Heart left ventricle (tissue), 13 donors: ENCODE data around the gene GARIN1A.
"Not testable (repeated sequence)": the region's sequence is repeated elsewhere in the genome, so short reads cannot be mapped to it uniquely, and the experiment has no call there.

Experiments
- CTCF ChIP-seq, 12 donors: fragments of 200-600 bp; sonication (generic) in 4 of 12; IDR thresholded peaks; one replicate each; pipeline versions ENCODE4 v1.5.0 to v1.8.0; 2018 to 2022; ENCODE audit warnings: antibody characterized with exemption in 12 of 12, mild to moderate bottlenecking in 5 of 12
- POLR2A ChIP-seq, 2 donors: fragments of 450-650 bp; IDR thresholded peaks; one replicate each; pipeline ENCODE4 v1.6.1; 2017; ENCODE audit warnings: antibody characterized with exemption in 2 of 2, mild to moderate bottlenecking in 2 of 2, moderate library complexity in 2 of 2
- donor health status: ischemic (EF 13 %, LVEDD 7.1; RV severe dilation, severe dysfunction).
- donor health status: DM: no; HTN: yes; CAD: no.
- donor health status: DM: no; HTN: no; CAD: no.
- donor health status: ischemic (EF 25% LVEDD 6.9; RV normal size, moderate dysfunction).
- donor health status: ischemic (EF 25% LVEDD 5.7; RV mildly dilated, moderate dysfunction).
- donor health status: ischemic (EF 35%, LVEDD 5.7; RV mildly dilated, moderate dysfunction).
- donor health status: nonischemic (EF 11% LVEDD 7.7; RV severe dilation, severe dysfunction).
- donor health status: DM: yes; HTN: yes; CAD: no.
- donor health status: PGD.
- donor health status: ischemic (EF 29% LVEDD 5.4; RV normal size, mild dysfunction).
- donor health status: nonischemic (EF 23%, LVEDD 6.1; RV moderate dilation, normal function).

GRCh38 chr7:128646877-128647276 lies 25.2 kb upstream of the GARIN1A start:
- not testable (repeated sequence) for TF ChIP-seq CTCF, POLR2A (IDR thresholded peaks at IDR 0.05)
